ENCODE measurements around the gene SLC25A25.

The SLC25A25 gene

DNA sequence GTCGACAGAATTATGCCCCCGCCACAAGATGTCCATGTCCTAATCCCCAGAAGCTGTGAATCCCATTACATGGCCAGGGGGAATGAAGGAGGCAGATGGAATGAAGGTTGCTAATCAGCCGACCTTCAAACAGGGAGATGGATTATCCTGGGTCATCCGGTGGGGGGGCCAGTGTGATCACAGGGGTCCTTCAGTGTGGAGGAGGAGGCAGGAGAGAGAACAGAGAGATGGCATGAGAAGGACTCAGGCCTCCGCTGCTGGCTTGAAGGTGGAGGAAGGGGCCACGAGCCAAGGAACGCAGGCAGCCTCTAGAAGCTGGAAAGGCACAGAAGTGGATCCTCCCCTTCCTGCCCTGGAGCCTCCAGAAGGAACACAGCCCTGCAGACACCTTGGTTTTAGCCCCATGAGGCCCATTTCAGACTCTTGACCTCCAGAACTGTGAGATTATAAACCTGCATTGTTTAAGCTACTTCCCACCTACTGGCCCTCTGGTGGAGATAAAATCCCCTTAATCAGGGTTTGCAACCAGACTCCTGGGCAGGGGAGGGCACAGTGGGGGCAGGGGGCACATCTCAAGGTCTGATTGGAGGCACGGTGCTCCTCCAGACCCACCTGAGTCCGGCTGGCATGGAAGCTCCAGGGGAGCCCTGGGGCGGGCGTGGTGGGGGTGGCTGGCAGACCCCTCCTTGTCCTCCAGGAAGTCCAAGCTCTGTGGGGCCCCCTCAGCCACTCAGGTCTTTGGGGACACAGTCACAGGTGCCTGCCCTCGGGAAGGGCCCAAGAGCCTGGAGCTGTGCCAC, 45.7 kb downstream of the SLC25A25 start:
- H3K4me3 ChIP-seq (ENCODE audit: control insufficient read depth, low read depth, low read length): no peak overlapping the region
- TF ChIP-seq, protein P1, sequence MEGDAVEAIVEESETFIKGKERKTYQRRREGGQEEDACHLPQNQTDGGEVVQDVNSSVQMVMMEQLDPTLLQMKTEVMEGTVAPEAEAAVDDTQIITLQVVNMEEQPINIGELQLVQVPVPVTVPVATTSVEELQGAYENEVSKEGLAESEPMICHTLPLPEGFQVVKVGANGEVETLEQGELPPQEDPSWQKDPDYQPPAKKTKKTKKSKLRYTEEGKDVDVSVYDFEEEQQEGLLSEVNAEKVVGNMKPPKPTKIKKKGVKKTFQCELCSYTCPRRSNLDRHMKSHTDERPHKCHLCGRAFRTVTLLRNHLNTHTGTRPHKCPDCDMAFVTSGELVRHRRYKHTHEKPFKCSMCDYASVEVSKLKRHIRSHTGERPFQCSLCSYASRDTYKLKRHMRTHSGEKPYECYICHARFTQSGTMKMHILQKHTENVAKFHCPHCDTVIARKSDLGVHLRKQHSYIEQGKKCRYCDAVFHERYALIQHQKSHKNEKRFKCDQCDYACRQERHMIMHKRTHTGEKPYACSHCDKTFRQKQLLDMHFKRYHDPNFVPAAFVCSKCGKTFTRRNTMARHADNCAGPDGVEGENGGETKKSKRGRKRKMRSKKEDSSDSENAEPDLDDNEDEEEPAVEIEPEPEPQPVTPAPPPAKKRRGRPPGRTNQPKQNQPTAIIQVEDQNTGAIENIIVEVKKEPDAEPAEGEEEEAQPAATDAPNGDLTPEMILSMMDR (IDR thresholded peaks at IDR 0.05; ENCODE audit: control insufficient read depth, insufficient read depth, low read depth, low read length, missing control alignments): no peak
- DNase-seq (ENCODE audit: low read depth): no peak

DNA sequence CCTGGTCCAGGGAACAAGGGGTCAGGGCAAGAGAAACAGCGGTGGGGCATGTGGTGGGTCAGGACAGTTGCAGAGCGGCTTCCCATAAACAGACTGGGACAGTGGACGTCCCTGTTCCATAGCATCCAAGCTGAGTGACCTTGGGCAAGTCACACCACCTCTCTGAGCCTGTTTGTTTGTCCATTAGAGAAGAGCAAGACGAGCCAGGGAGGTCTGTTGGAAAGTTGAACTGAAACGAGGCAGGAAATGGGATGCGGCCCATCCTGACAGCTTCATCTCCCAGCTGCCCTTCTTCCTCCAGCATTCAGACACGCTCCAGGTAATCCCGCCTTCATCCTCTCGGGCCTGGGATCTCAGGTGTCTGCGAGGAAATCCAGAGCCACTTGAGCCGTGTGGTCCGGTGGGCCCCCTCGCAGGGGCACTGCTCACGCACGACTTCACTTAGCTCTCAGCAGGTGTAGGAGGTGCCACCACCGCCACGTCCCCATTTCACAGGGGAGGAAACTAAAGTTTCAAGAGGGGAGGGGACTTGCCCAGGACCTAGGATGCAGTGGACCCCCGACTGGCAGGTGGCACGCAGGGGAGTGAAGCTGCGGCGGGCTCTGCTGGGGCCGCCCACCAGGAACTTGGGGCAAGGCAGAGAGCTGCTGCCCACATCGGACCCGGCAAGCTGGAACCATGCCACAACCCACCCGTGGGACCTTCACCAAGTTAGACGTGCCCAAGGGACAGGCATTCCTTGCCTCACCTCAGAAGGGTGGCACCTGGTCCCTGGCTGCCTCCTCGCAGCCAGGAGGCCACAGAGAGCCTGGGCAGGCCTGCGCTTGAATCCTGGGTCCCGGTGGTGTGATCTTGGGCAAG, 46.5 kb downstream of the SLC25A25 start:
- TF ChIP-seq, protein P1 (IDR thresholded peaks at IDR 0.05; ENCODE audit: control insufficient read depth, insufficient read depth, low read depth, low read length, missing control alignments): no peak
- H3K4me3 ChIP-seq (ENCODE audit: control insufficient read depth, low read depth, low read length): no peak overlapping the region
- no peak for DNase-seq (ENCODE audit: low read depth)

DNA sequence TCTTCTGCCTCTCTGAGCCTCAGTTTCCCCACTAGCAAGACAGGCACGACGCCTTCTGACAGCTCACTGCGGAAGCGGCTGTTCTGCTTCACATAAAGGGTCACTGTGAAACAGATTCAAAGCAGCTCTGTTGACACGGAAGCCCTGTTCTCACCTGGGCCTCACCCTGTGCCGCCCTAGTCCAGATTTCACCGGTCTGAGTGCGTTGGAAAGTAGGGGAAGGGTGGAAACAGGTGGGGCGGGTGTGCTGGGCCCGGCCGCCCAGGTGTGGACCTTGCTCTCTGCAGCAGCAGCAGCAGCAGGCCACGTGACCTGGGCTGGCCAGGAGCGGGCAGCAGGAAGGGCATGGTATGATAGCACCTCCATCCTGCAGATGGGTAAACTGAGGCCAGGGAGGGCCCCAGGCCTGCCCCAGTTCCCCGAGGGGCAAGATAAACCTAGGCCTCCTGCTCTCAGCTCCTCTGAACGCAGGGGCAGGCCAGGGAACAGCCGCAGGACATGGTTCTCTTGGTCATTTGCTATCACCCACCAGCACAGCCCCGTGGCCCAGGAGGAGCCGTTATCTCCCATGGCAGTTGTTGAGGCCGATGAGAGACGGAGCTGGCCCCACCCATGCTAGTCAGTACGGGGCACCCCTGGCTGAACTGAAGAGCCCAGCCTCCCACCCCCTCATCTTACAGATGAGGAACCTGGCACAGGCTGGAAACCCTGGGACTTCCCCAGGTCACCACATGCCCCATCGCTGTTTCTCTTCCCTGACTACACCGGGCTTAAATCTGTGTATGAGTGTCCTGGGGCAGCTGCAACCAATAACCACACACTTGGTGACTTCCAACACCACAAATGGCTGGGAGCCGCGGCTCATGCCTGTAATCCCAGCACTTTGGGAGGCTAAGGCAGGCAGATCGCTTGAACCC, 47.4 kb downstream of the SLC25A25 start:
- no peak overlapping the region for H3K4me3 ChIP-seq (ENCODE audit: control insufficient read depth, low read depth, low read length)
- TF ChIP-seq, protein P1 (IDR thresholded peaks at IDR 0.05; ENCODE audit: control insufficient read depth, insufficient read depth, low read depth, low read length, missing control alignments): no peak
- DNase-seq (ENCODE audit: low read depth): no peak

DNA sequence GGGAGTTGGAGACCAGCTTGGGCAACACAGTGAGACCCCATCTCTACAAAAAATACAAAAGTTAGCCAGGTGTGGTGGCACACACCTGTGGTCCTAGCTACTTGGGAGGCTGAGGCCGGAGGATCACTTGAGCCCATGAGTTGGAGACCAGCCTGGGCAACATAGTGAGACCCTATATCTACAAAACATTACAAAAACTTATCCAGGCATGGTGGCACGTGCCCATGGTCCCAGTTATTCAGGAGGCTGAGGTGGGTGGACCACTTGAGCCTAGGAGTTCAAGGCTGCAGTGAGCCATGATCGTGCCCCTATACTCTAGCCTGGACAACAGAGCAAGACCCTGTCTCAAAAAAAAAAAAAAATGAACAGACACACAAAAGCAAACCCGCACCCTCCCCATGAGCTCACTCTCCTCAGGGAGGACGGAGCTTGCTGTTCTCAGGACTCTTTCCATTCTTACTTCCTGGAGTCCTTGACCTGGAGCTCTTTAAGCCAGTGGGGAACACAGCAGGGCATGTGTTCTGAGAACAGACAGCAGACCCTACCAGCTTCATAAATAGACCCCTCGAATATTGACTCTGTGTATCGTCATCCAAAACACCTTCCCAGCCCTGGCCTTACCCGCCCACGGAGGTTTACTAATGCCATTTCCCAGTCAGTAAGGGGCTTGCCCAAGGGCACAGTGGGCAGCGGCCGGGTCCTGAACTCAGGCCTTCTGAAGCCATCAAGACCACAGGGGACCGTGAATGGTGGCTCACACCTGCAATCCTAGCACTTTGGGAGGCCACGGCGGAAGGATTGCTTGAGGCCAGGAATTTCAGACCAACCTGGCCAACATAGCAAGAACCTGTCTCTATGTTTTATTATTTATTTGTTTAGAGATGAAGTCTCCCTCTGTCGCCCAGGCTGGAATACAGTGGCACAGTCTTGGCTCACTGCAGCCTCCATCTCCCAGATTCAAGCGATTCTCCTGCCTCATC, 48.4 kb downstream of the SLC25A25 start:
- TF ChIP-seq, protein P1 (IDR thresholded peaks at IDR 0.05; ENCODE audit: control insufficient read depth, insufficient read depth, low read depth, low read length, missing control alignments): no peak
- DNase-seq (ENCODE audit: low read depth): no peak
- H3K4me3 ChIP-seq (ENCODE audit: control insufficient read depth, low read depth, low read length): no peak overlapping the region

DNA sequence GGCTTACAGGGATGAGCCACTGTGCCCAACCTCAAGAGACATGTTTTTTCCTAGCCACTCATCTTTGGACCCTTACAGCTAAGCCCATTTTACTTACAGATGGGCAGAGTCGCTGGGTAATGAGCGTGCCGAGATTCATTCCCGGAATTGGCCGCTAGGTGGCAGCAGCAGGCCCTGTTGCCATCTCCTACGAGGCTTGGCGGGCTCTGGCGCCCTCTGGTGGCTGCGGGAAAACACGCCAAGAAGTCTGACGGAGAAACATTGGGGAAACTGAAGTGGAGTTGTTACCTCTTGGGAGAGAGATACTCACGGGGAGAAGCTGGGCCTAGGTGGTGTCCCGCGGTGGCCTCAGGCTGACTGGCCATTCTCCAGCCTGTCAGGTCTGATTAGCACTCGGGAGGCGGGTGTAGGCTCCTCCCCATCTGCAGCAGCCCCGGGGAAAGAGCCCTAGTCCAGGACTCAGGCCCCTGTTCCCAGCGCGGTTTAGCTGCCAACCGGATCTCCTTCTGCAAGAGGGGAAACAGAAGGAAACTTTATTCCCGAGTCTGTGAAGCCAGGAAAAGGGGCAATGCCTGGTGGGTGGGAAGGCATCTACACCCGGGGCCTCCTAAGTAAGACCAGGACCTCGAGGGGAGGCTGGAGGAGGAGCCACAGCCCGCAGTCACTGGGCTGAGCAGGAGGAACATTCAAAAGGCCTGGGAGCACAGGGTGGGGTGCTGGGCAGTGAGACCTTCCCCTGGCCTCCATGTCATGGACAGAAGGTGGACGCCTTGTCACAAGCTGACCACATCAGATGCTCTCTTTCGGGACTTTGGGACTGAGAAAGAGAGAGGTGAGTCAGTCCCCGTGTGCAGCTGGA, 49.8 kb downstream of the SLC25A25 start:
- DNase-seq (ENCODE audit: low read depth): peak; percentile 42
- TF ChIP-seq, protein P1 (IDR thresholded peaks at IDR 0.05; ENCODE audit: control insufficient read depth, insufficient read depth, low read depth, low read length, missing control alignments): peak; percentile 100
- no peak overlapping the region for H3K4me3 ChIP-seq (ENCODE audit: control insufficient read depth, low read depth, low read length)

Measured in AG09309 (cell line).